OCI-LY1 (cell line): ENCODE results near the gene IDH2.
"Not testable (repeated sequence)": the region's sequence is repeated elsewhere in the genome, so short reads cannot be mapped to it uniquely, and the experiment has no call there.

Experiments
- CTCF ChIP-seq: fragments of 200-600 bp; sonication (generic), shearing (Covaris generic); IDR thresholded peaks from 2 replicates; pipeline ENCODE4 v1.5.1; 2017; ENCODE audit warnings: mild to moderate bottlenecking, antibody characterized with exemption, low read length, moderate library complexity, mixed read lengths
- EZH2 ChIP-seq: fragments of 200-600 bp; sonication (generic), shearing (Covaris generic); IDR thresholded peaks from 2 replicates; pipeline ENCODE4 v1.8.0; 2017; ENCODE audit warnings: borderline replicate concordance, mixed run types, mild to moderate bottlenecking, antibody characterized with exemption, low read length, moderate library complexity, mixed read lengths

- not testable (repeated sequence) for TF ChIP-seq CTCF, EZH2
These were observed 5.8 kb upstream of the IDH2 start for GRCh38 chr15:90108038-90108437.
